Smooth muscle cell (in vitro differentiated cells): ENCODE data around the gene BCL11B. TPM values are rescaled to one million over a fixed set of nuclear protein-coding genes. Genes with fewer than 3 reads are reported as not detected.

Source experiments
- DNase-seq: peaks from one replicate; lab custom pipeline; 2025; ENCODE audit not compliant: unreplicated experiment; lab: John Stamatoyannopoulos, UW
- H2AFZ ChIP-seq: fragments of 200-600 bp; sonication (generic); 2 replicates; pipeline ENCODE4 v1.6.0; 2016; ENCODE audit warnings: antibody characterized with exemption, low read depth, mild to moderate bottlenecking
- H3F3A ChIP-seq: fragments of 200-600 bp; sonication (generic); 2 replicates; pipeline ENCODE4 v1.6.0; 2017; ENCODE audit warnings: antibody characterized with exemption, low read depth
- H3K27ac ChIP-seq: fragments of 200-600 bp; sonication (generic); 2 replicates; pipeline ENCODE4 v1.5.1; 2016; ENCODE audit warnings: low read depth, mild to moderate bottlenecking
- H3K27me3 ChIP-seq: fragments of 200-600 bp; sonication (generic); 2 replicates; pipeline ENCODE4 v1.6.1; 2016; ENCODE audit warnings: low read depth, mild to moderate bottlenecking
- H3K36me3 ChIP-seq: fragments of 200-600 bp; sonication (generic); 2 replicates; pipeline ENCODE4 v1.5.1; 2016; ENCODE audit warnings: low read depth
- H3K4me1 ChIP-seq: fragments of 200-600 bp; sonication (generic); 2 replicates; pipeline ENCODE4 v1.5.1; 2016; ENCODE audit warnings: low read depth
- H3K4me2 ChIP-seq: fragments of 200-600 bp; sonication (generic); 2 replicates; pipeline ENCODE4 v1.6.0; 2016; ENCODE audit warnings: mild to moderate bottlenecking
- H3K4me3 ChIP-seq: fragments of 200-600 bp; sonication (generic); 2 replicates; pipeline ENCODE4 v1.5.1; 2016; ENCODE audit warnings: mild to moderate bottlenecking
- H3K79me2 ChIP-seq: fragments of 200-600 bp; sonication (generic); 2 replicates; pipeline ENCODE4 v1.6.0; 2016; ENCODE audit warnings: low read depth, mild to moderate bottlenecking
- H3K9ac ChIP-seq: fragments of 200-600 bp; sonication (generic); 2 replicates; pipeline ENCODE4 v1.6.0; 2016; ENCODE audit warnings: low read depth
- H3K9me3 ChIP-seq: fragments of 200-600 bp; sonication (generic); replicated peaks from 2 replicates; pipeline ENCODE4 v1.5.1; 2016; ENCODE audit warnings: low read depth
- H4K20me1 ChIP-seq: fragments of 200-600 bp; sonication (generic); 2 replicates; pipeline ENCODE4 v1.6.0; 2016; ENCODE audit warnings: low read depth
- WGBS: methylation state at CpG from one replicate; pipeline ENCODE4 v1.1.7; 2016; ENCODE audit warnings: low lambda C conversion rate; 5-methylcytosine and 5-hydroxymethylcytosine counted together
- polyA plus RNA-seq: library from polyadenylated mRNA; unstranded; fragments of >200 nt; fragmentation: Nextera tagmentation; extraction: Ambion mirVana; gene quantifications from 2 replicates; pipeline ENCODE4 v1.2.1, GENCODE V29; 2016
- total RNA-seq: library from RNA; depleted of rRNA; stranded (reverse); fragments of >200 nt; gene quantifications from 2 replicates; pipeline ENCODE4 v1.2.3, GENCODE V29; 2014
- TF ChIP-seq, protein P1 (sequence below): fragments of 200-600 bp; sonication (generic); IDR thresholded peaks from 2 replicates; pipeline ENCODE4 v1.5.1; 2017; ENCODE audit warnings: borderline replicate concordance, mild to moderate bottlenecking, antibody characterized with exemption; ENCODE audit not compliant: insufficient read depth, poor library complexity, severe bottlenecking

BCL11B gene
- total and polyA plus RNA-seq, 2 experiments from 2014 or later: 0.56 to 3.0 TPM

DNA sequence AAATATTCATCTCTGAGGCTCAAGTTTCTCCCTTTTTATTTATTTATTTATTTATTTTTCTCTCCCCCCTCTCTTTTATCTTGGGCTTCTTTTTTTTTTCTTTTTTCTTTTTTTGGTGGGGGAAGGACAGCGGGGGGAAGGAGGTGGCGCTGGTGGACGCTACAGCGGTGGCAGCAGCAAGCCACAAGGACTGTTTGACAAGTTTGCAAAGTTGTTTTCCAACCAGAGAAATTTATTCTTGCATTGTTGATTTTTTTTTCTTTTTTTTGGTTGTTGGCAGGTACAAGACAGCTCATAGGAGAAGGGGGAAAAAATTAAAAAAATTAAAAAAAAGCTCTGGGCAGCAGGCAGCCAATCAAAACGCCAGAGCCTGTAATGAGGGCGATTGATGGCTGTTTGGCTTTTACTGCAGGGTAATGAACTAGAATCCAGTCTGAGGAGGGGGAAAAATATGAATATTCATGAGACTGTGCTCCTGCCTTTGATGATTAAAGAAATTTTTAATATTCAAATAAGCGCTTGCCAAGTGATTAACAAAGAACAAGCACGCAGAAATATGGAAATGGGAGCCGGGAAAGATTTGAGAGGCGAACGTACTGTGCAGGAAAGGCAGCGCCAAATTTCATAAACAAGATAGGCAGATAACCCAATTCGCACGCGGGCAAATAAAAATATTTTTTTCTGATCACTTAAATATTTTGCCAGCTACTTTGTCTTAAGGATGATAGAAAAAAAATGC is 36.2 kb downstream of the BCL11B start:
- no peak overlapping the region for H3K9ac ChIP-seq
- H3K4me2 ChIP-seq: peak overlapping the region; percentile 90
- no peaks in the 10 kb centered on the region for H3K9me3 ChIP-seq
- H3K27me3 ChIP-seq: no peaks in the 10 kb centered on the region
- peak overlapping the region; percentile 84 for H3K27ac ChIP-seq
- H3F3A ChIP-seq: peaks cover 35% of the 10 kb centered on the region
- peak overlapping the region; percentile 54 for H3K4me3 ChIP-seq
- TF ChIP-seq, protein P1, sequence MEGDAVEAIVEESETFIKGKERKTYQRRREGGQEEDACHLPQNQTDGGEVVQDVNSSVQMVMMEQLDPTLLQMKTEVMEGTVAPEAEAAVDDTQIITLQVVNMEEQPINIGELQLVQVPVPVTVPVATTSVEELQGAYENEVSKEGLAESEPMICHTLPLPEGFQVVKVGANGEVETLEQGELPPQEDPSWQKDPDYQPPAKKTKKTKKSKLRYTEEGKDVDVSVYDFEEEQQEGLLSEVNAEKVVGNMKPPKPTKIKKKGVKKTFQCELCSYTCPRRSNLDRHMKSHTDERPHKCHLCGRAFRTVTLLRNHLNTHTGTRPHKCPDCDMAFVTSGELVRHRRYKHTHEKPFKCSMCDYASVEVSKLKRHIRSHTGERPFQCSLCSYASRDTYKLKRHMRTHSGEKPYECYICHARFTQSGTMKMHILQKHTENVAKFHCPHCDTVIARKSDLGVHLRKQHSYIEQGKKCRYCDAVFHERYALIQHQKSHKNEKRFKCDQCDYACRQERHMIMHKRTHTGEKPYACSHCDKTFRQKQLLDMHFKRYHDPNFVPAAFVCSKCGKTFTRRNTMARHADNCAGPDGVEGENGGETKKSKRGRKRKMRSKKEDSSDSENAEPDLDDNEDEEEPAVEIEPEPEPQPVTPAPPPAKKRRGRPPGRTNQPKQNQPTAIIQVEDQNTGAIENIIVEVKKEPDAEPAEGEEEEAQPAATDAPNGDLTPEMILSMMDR: no peak
- H4K20me1 ChIP-seq: no peaks in the 10 kb centered on the region
- 47% methylated on average over 15 of the region's 15 CpGs for WGBS
- DNase-seq: no peak
- no peaks in the 10 kb centered on the region for H3K36me3 ChIP-seq
- no peaks in the 10 kb centered on the region for H3K79me2 ChIP-seq
- H2AFZ ChIP-seq: no peak overlapping the region
- H3K4me1 ChIP-seq: peaks cover 15% of the 10 kb centered on the region

DNA sequence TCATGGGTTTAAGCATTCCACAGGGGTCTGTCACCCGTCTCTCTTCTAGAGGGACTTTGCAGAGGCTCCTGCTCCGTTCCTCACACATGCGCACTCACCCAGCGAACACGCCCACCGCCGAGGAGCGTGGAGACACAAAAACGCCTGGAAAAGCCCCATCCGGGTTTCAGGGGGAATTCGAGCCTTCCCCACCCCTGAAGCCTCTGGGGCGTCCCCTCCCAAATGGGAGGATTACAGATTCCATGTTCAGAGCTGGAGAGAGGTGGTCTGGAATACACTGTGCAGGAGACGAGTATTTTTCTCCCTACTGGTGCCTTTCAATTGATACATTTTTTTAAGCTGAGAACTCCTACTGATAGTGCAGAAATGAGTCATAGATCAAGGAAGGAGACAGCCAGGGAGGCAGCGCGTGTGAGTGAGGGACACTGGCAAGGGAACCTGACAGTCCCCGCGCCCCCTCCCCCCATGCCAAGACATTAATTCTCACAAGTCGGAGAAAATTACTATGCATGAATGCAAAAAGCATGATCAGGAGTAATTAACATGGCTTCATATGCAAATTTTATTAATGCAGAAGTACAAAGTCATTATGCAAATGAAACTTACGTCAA is 36.9 kb downstream of the BCL11B start:
- H2AFZ ChIP-seq: peak overlapping the region; percentile 83
- no peak overlapping the region for H3K9ac ChIP-seq
- peak overlapping the region; percentile 90 for H3K4me2 ChIP-seq
- H3K4me1 ChIP-seq: peaks cover 20% of the 10 kb centered on the region
- H3F3A ChIP-seq: peaks cover 35% of the 10 kb centered on the region
- H3K79me2 ChIP-seq: no peaks in the 10 kb centered on the region
- WGBS: 2% methylated on average over 19 of the region's 19 CpGs
- no peaks in the 10 kb centered on the region for H3K9me3 ChIP-seq
- H3K36me3 ChIP-seq: no peaks in the 10 kb centered on the region
- TF ChIP-seq, protein P1: no peak
- peak; percentile 65 for DNase-seq
- no peaks in the 10 kb centered on the region for H3K27me3 ChIP-seq
- H3K4me3 ChIP-seq: peak overlapping the region; percentile 54
- no peaks in the 10 kb centered on the region for H4K20me1 ChIP-seq
- peak overlapping the region; percentile 84 for H3K27ac ChIP-seq

DNA sequence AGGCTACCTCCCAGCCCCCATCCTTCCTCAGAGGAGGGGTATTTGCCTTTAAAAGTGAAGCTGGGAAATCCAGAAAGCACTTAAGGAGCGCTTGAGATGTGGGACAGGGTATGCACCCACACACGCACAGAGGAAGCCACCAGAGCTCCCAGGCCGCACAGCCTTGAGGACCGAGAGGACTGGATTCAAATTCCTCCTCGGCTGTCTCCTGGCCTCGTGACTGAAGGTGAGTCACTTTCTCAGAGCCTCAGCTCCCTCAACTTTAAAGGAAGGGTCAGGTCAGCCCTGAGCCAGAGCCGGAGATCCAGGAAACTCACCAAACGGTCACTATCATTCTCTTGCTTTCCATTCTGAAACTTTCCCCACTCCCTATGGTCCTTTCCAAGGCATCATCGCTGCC is 37.6 kb downstream of the BCL11B start:
- Histone ChIP-seq H3K36me3 (no peaks in the 10 kb centered on the region), H3K27me3 (no peaks in the 10 kb centered on the region), H3K27ac (peak overlapping the region; percentile 84), H3K4me1 (peaks cover 20% of the 10 kb centered on the region), H3K4me2 (peak overlapping the region; percentile 90), H4K20me1 (no peaks in the 10 kb centered on the region), H3F3A (peaks cover 33% of the 10 kb centered on the region), H3K4me3 (peak overlapping the region; percentile 54), H2AFZ (no peak overlapping the region), H3K9ac (no peak overlapping the region), H3K79me2 (no peaks in the 10 kb centered on the region), H3K9me3 (no peaks in the 10 kb centered on the region)
- TF ChIP-seq, protein P1: no peak
- DNase-seq: no peak
- WGBS: 14% methylated on average over 9 of the region's 9 CpGs
